ENCODE measurements around the gene DET1.
A peak's percentile ranks its signal among the peaks of the same experiment; 100 is the strongest.
"Not testable (repeated sequence)": the region's sequence is repeated elsewhere in the genome, so short reads cannot be mapped to it uniquely, and the experiment has no call there.

DET1 gene

GRCh38 chr15:88476635-88477060, 69.8 kb downstream of the DET1 start:
- Histone ChIP-seq H3K9me3 (ENCODE audit: insufficient read depth, low read length) (no peaks in the 10 kb centered on the region), H3K4me1 (ENCODE audit: low read length) (peaks cover 52% of the 10 kb centered on the region), H3K4me3 (ENCODE audit: low read length) (no peak overlapping the region), H3K27me3 (ENCODE audit: low read depth, low read length) (no peaks in the 10 kb centered on the region), H2AFZ (ENCODE audit: low read depth, low read length) (no peak overlapping the region), H3K79me2 (ENCODE audit: low read length) (peaks cover 26% of the 10 kb centered on the region), H3K36me3 (replicated peaks; ENCODE audit: low read depth, low read length) (peaks cover 55% of the 10 kb centered on the region), H3K4me2 (ENCODE audit: low read length) (peak overlapping the region; percentile 46), H3K27ac (ENCODE audit: low read length) (peak overlapping the region; percentile 74), H4K20me1 (ENCODE audit: insufficient read depth, low read length) (no peaks in the 10 kb centered on the region), H3K9ac (ENCODE audit: low read length) (peak overlapping the region; percentile 50; the same call in 1 of the 2 replicates)
- TF ChIP-seq CTCF (IDR thresholded peaks at IDR 0.05; ENCODE audit: low read depth, low read length) (peak; percentile 86), EZH2phosphoT487 (IDR thresholded peaks at IDR 0.05; ENCODE audit: low read depth) (no peak)

- not testable (repeated sequence) for H3K4me2 ChIP-seq (ENCODE audit: low read length); H4K20me1 ChIP-seq (ENCODE audit: insufficient read depth, low read length); H3K4me3 ChIP-seq (ENCODE audit: low read length); H2AFZ ChIP-seq (ENCODE audit: low read depth, low read length); H3K27me3 ChIP-seq (ENCODE audit: low read depth, low read length); H3K9me3 ChIP-seq (ENCODE audit: insufficient read depth, low read length)
- Histone ChIP-seq H3K36me3 (replicated peaks; ENCODE audit: low read depth, low read length) (peaks cover 58% of the 10 kb centered on the region), H3K4me1 (ENCODE audit: low read length) (peaks cover 81% of the 10 kb centered on the region), H3K79me2 (ENCODE audit: low read length) (peaks cover 52% of the 10 kb centered on the region), H3K27ac (ENCODE audit: low read length) (peak overlapping the region; percentile 95), H3K9ac (ENCODE audit: low read length) (peak overlapping the region; percentile 78; the same call in 1 of the 2 replicates)
These were observed 72.7 kb downstream of the DET1 start for GRCh38 chr15:88473661-88474293.

- Histone ChIP-seq H3K4me2 (ENCODE audit: low read length) (peak overlapping the region; percentile 91), H3K27me3 (ENCODE audit: low read depth, low read length) (no peaks in the 10 kb centered on the region), H3K79me2 (ENCODE audit: low read length) (peaks cover 63% of the 10 kb centered on the region), H3K9ac (ENCODE audit: low read length) (peak overlapping the region; percentile 78), H3K27ac (ENCODE audit: low read length) (peak overlapping the region; percentile 95), H4K20me1 (ENCODE audit: insufficient read depth, low read length) (no peaks in the 10 kb centered on the region), H3K9me3 (ENCODE audit: insufficient read depth, low read length) (no peaks in the 10 kb centered on the region), H2AFZ (ENCODE audit: low read depth, low read length) (no peak overlapping the region), H3K4me3 (ENCODE audit: low read length) (peak overlapping the region; percentile 61), H3K36me3 (replicated peaks; ENCODE audit: low read depth, low read length) (peaks cover 49% of the 10 kb centered on the region), H3K4me1 (ENCODE audit: low read length) (peaks cover 72% of the 10 kb centered on the region)
- TF ChIP-seq EZH2phosphoT487 (IDR thresholded peaks at IDR 0.05; ENCODE audit: low read depth) (no peak), CTCF (IDR thresholded peaks at IDR 0.05; ENCODE audit: low read depth, low read length) (no peak)
These were observed 74.3 kb downstream of the DET1 start for GRCh38 chr15:88472225-88472624.

- H3K27me3 ChIP-seq (ENCODE audit: low read depth, low read length) = no peaks in the 10 kb centered on the region
- peaks cover 8% of the 10 kb centered on the region; the same call in 1 of the 2 replicates for H4K20me1 ChIP-seq (ENCODE audit: insufficient read depth, low read length)
- peak overlapping the region; percentile 71 for H3K9ac ChIP-seq (ENCODE audit: low read length)
- H3K4me3 ChIP-seq (ENCODE audit: low read length) = peak overlapping the region; percentile 61
- H3K79me2 ChIP-seq (ENCODE audit: low read length) = peaks cover 72% of the 10 kb centered on the region
- H2AFZ ChIP-seq (ENCODE audit: low read depth, low read length) = no peak overlapping the region
- H3K27ac ChIP-seq (ENCODE audit: low read length) = peak overlapping the region; percentile 95
- H3K4me1 ChIP-seq (ENCODE audit: low read length) = peaks cover 67% of the 10 kb centered on the region
- H3K36me3 ChIP-seq (replicated peaks; ENCODE audit: low read depth, low read length) = peaks cover 40% of the 10 kb centered on the region
- no peaks in the 10 kb centered on the region for H3K9me3 ChIP-seq (ENCODE audit: insufficient read depth, low read length)
- peak overlapping the region; percentile 91 for H3K4me2 ChIP-seq (ENCODE audit: low read length)
- peak; percentile 52 for TF ChIP-seq CTCF (IDR thresholded peaks at IDR 0.05; ENCODE audit: low read depth, low read length)
- TF ChIP-seq EZH2phosphoT487 (IDR thresholded peaks at IDR 0.05; ENCODE audit: low read depth) = no peak
These were observed 75.7 kb downstream of the DET1 start for GRCh38 chr15:88470625-88471372.
